Natural killer cell (primary cell): ENCODE results near the gene PARVB. TPM values are rescaled to one million over a fixed set of nuclear protein-coding genes. Genes with fewer than 3 reads are reported as not detected.

Source experiments
- ATAC-seq, 3 donors: fragments of 150-1000 bp in 2 of 3; fragments of 200-7000 bp in 1 of 3; cut with Tn5 transposase; 1 replicate in 1 of 3; 2 replicates in 2 of 3; pipeline ENCODE4 v1.10.0; 2021; ENCODE audit warnings: mild to moderate bottlenecking in 2 of 3, moderate library complexity in 2 of 3
- DNase-seq, 2 donors: peaks; one replicate each; pipeline versions ENCODE4 v3.0.0 to v3.0.0-alpha.2; 2013 to 2021; ENCODE audit warnings: mixed read lengths in 1 of 2
- H3K27ac ChIP-seq: one replicate; pipeline ENCODE4 v1.5.1; 2013; ENCODE audit warnings: mild to moderate bottlenecking, low read length
- H3K27me3 ChIP-seq: one replicate; pipeline ENCODE4 v1.6.1; 2013; ENCODE audit warnings: low read length; ENCODE audit not compliant: control insufficient read depth, insufficient read depth
- H3K36me3 ChIP-seq: one replicate; pipeline ENCODE4 v1.6.1; 2013; ENCODE audit warnings: low read length; ENCODE audit not compliant: control insufficient read depth, insufficient read depth
- H3K4me1 ChIP-seq: one replicate; pipeline ENCODE4 v1.6.1; 2013; ENCODE audit warnings: low read length; ENCODE audit not compliant: control insufficient read depth, insufficient read depth
- H3K4me3 ChIP-seq: one replicate; pipeline ENCODE4 v1.5.1; 2013; ENCODE audit warnings: low read length
- H3K9me3 ChIP-seq: one replicate; pipeline ENCODE4 v1.6.1; 2013; ENCODE audit warnings: low read length; ENCODE audit not compliant: control insufficient read depth, insufficient read depth
- H3K27ac Mint-ChIP-seq, 2 donors: one replicate each; pipeline ENCODE4 v1.8.0; 2022; ENCODE audit warnings: mild to moderate bottlenecking in 2 of 2, mixed read lengths in 2 of 2, moderate library complexity in 1 of 2
- H3K27me3 Mint-ChIP-seq, 2 donors: one replicate each; pipeline ENCODE4 v1.8.0; 2022; ENCODE audit warnings: low read depth in 2 of 2, mixed read lengths in 2 of 2
- H3K36me3 Mint-ChIP-seq: one replicate; pipeline ENCODE4 v1.8.0; 2022; ENCODE audit warnings: mixed read lengths
- H3K4me1 Mint-ChIP-seq, 2 donors: one replicate each; pipeline ENCODE4 v1.8.0; 2022; ENCODE audit warnings: mixed read lengths in 2 of 2
- H3K4me3 Mint-ChIP-seq: one replicate; pipeline ENCODE4 v1.8.0; 2022; ENCODE audit warnings: mild to moderate bottlenecking, moderate library complexity, mixed read lengths
- H3K9me3 Mint-ChIP-seq, 2 donors: one replicate each; pipeline ENCODE4 v1.8.0; 2022; ENCODE audit warnings: mixed read lengths in 2 of 2
- WGBS: methylation state at CpG from one replicate; pipeline ENCODE4 v1.1.7; 2013; ENCODE audit warnings: missing lambda C conversion rate; ENCODE audit not compliant: insufficient coverage; 5-methylcytosine and 5-hydroxymethylcytosine counted together
- intact Hi-C: fragments of 100-400 bp; cut with micrococcal nuclease; formaldehyde crosslinking; loops from one replicate; pipeline ENCODE4 v1.14.2; 2022
- total RNA-seq, 4 donors: library from RNA; stranded (reverse); fragments of 120-200 nt in 1 of 4; gene quantifications; one replicate each; pipeline versions ENCODE4 v1.2.3 to v1.2.4, GENCODE V29; 2013 to 2022
- TF ChIP-seq, protein P1 (sequence below): fragments of 200-600 bp; IDR thresholded peaks from one replicate; pipeline ENCODE4 v1.8.0; 2022; ENCODE audit warnings: antibody characterized with exemption

Gene PARVB
- total RNA-seq, 3 donors from 2014 or later (not counting 1 experiment from before 2014, with no cell fraction given) = 2.9 to 12.5 (median 8.1) TPM

DNA sequence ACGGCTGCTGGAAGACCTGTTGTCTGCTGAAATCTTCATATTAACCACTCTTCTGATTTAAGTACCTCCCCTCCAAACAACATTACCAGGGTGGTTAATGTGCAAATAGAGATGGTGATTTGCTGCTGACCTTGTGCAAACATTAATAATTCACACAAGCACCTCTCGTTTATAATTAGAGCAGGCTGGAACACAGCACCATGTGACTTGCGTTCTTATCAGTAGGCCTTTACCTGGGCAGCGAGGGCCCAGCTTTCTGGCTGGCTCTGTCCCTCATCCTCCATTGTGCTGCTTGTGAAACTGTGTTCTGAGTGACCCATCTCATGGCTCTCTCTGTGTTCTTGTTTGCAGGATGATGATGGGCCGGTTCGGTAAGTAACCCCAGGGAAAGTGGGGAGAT, 115.7 kb downstream of the PARVB start:
- intact Hi-C loops = no loop called here
- no peak overlapping the region for H3K27ac Mint-ChIP-seq
- no peak overlapping the region for H3K27ac ChIP-seq
- H3K36me3 Mint-ChIP-seq = peaks cover 7% of the 10 kb centered on the region
- no peaks in the 10 kb centered on the region for H3K4me1 ChIP-seq
- ATAC-seq (no peak), DNase-seq (no peak)
- H3K27me3 Mint-ChIP-seq = no peaks in the 10 kb centered on the region
- H3K4me3 Mint-ChIP-seq = no peak overlapping the region
- peaks cover 4% of the 10 kb centered on the region for H3K36me3 ChIP-seq
- WGBS = 97% methylated on average over 6 of the region's 6 CpGs
- H3K27me3 ChIP-seq = no peaks in the 10 kb centered on the region
- H3K9me3 Mint-ChIP-seq = no peaks in the 10 kb centered on the region
- TF ChIP-seq, protein P1, sequence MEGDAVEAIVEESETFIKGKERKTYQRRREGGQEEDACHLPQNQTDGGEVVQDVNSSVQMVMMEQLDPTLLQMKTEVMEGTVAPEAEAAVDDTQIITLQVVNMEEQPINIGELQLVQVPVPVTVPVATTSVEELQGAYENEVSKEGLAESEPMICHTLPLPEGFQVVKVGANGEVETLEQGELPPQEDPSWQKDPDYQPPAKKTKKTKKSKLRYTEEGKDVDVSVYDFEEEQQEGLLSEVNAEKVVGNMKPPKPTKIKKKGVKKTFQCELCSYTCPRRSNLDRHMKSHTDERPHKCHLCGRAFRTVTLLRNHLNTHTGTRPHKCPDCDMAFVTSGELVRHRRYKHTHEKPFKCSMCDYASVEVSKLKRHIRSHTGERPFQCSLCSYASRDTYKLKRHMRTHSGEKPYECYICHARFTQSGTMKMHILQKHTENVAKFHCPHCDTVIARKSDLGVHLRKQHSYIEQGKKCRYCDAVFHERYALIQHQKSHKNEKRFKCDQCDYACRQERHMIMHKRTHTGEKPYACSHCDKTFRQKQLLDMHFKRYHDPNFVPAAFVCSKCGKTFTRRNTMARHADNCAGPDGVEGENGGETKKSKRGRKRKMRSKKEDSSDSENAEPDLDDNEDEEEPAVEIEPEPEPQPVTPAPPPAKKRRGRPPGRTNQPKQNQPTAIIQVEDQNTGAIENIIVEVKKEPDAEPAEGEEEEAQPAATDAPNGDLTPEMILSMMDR = no peak
- peaks cover 7% of the 10 kb centered on the region for H3K9me3 ChIP-seq
- no peak overlapping the region for H3K4me3 ChIP-seq
- peaks cover 3 to 5% of the 10 kb centered on the region in 2 donors for H3K4me1 Mint-ChIP-seq

DNA sequence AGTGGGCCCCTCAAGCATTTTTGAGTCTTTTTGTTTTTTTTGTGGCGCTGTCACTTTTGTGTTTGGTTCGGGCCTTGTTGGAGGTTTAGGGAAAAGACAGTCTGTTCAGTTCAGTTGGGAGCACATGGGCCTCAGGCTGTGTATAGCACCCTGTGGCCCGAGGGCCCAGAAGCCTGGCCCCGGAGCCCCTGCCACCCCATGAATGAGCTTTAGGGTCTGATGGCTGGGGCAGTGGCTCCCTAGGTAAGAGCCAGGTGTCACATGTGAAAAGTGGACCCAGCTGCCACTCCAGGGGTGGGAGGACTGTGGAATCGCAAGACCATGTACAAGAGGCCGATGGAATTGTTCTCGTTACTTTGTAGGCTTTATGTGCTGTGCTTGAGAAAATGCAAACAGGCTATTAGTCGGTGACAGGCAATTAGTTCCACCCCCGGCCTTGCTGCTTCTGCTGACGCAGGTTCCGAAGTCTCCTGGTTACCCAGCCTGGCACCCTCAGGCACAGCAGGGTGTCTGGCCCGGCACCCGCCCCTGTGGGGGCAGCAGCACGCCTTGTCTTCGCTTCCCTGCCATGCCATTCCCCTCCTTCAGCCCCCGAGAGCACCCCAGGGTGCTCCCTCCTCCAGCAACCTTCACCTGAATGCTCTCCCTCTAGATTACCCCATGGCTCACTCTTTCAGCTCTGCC, 118.5 kb downstream of the PARVB start:
- no peaks in the 10 kb centered on the region for H3K4me1 Mint-ChIP-seq
- Histone ChIP-seq H3K4me1 (no peaks in the 10 kb centered on the region), H3K36me3 (peaks cover 2% of the 10 kb centered on the region), H3K4me3 (no peak overlapping the region), H3K27me3 (no peaks in the 10 kb centered on the region), H3K9me3 (peaks cover 2% of the 10 kb centered on the region), H3K27ac (no peak overlapping the region)
- H3K27me3 Mint-ChIP-seq = peaks cover 0 to 5% of the 10 kb centered on the region in 2 donors
- H3K36me3 Mint-ChIP-seq = no peaks in the 10 kb centered on the region
- DNase-seq = no peak
- H3K4me3 Mint-ChIP-seq = no peak overlapping the region
- no peak overlapping the region for H3K27ac Mint-ChIP-seq
- WGBS = 94% methylated on average over 16 of the region's 16 CpGs
- no peaks in the 10 kb centered on the region for H3K9me3 Mint-ChIP-seq
- ATAC-seq = no peak
- TF ChIP-seq, protein P1 = no peak
- intact Hi-C loops = no loop called here

DNA sequence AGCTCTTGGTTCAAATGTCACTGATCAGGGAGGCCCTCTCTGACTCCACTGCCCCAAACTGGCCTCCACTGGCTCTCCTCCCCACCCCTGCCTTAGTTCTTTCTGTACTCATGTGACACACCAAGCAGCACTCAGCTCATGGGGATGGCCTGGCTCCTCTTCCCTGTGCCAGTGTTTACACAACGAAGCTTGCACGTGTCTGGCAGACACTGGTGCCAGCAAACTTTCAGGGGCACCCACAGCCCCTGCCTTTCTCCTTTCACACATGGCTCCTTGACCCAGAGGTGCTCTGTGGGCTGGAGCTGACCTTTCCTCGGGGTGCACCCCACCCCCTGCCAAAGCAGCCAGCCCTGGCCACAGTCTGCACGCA, 119.0 kb downstream of the PARVB start:
- TF ChIP-seq, protein P1 = no peak
- Histone ChIP-seq H3K27me3 (no peaks in the 10 kb centered on the region), H3K36me3 (no peaks in the 10 kb centered on the region), H3K4me1 (no peaks in the 10 kb centered on the region), H3K9me3 (no peaks in the 10 kb centered on the region), H3K27ac (no peak overlapping the region), H3K4me3 (no peak overlapping the region)
- Mint-ChIP-seq H3K4me3 (no peak overlapping the region), H3K4me1 (no peaks in the 10 kb centered on the region), H3K27ac (no peak overlapping the region), H3K36me3 (no peaks in the 10 kb centered on the region), H3K9me3 (no peaks in the 10 kb centered on the region), H3K27me3 (peaks cover 0 to 5% of the 10 kb centered on the region in 2 donors)
- WGBS = 98% methylated on average over 4 of the region's 4 CpGs
- ATAC-seq (no peak), DNase-seq (no peak)
- intact Hi-C loops = no loop called here

DNA sequence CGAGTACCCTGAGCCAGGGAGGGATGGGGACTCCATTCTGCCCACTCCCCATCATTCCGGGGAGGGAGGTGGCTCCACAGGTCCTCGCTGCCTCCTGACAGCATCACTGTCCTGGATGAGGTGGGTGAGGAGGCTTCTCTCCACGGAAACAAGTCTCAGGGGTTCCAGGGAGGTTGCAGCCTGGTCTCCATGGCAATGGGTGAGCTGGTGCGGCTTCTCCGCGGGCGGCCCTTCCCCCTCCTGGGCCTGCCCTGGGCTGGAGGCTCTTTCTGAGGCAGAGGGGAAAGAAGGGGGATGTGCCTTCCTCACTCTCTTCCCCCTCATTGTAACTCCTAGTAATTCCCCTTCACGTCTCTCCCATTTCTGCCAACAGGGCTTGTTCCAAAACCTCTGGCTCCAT, 119.5 kb downstream of the PARVB start:
- Mint-ChIP-seq H3K9me3 (no peaks in the 10 kb centered on the region), H3K27me3 (peaks cover 0 to 5% of the 10 kb centered on the region in 2 donors), H3K27ac (no peak overlapping the region), H3K4me3 (no peak overlapping the region), H3K36me3 (no peaks in the 10 kb centered on the region), H3K4me1 (no peaks in the 10 kb centered on the region)
- Histone ChIP-seq H3K4me3 (no peak overlapping the region), H3K4me1 (no peaks in the 10 kb centered on the region), H3K27ac (no peak overlapping the region), H3K27me3 (no peaks in the 10 kb centered on the region), H3K36me3 (no peaks in the 10 kb centered on the region), H3K9me3 (no peaks in the 10 kb centered on the region)
- TF ChIP-seq, protein P1 = no peak
- DNase-seq = no peak
- 89% methylated on average over 4 of the region's 9 CpGs for WGBS
- intact Hi-C loops = no loop called here
- no peak for ATAC-seq
